Mesothelial cell of epicardium (in vitro differentiated cells): ENCODE measurements around the gene CRTC2. TPM values are rescaled to one million over a fixed set of nuclear protein-coding genes. Genes with fewer than 3 reads are reported as not detected.
A peak's percentile ranks its signal among the peaks of the same experiment; 100 is the strongest.

Experiments
- DNase-seq, 2 experiments: peaks; one replicate each; pipeline ENCODE4 v3.0.0; 2021; ENCODE audit warnings: low spot score in 2 of 2; ENCODE audit not compliant: unreplicated experiment in 2 of 2
- H3K27ac Mint-ChIP-seq: 2 replicates; pipeline ENCODE4 v1.8.0; 2021; ENCODE audit warnings: mixed read lengths
- H3K27me3 Mint-ChIP-seq: 2 replicates; pipeline ENCODE4 v1.8.0; 2021; ENCODE audit warnings: low read depth, mixed read lengths
- H3K36me3 Mint-ChIP-seq: 2 replicates; pipeline ENCODE4 v1.8.0; 2021; ENCODE audit warnings: mixed read lengths
- H3K4me1 Mint-ChIP-seq: 2 replicates; pipeline ENCODE4 v1.8.0; 2021; ENCODE audit warnings: mixed read lengths
- H3K4me3 Mint-ChIP-seq: 2 replicates; pipeline ENCODE4 v1.8.0; 2021; ENCODE audit warnings: mild to moderate bottlenecking, moderate library complexity, mixed read lengths
- H3K9me3 Mint-ChIP-seq: 2 replicates; pipeline ENCODE4 v1.8.0; 2021; ENCODE audit warnings: mixed read lengths
- CTCF ChIP-seq: fragments of 200-600 bp; sonication (generic); IDR thresholded peaks from one replicate; pipeline ENCODE4 v1.5.0; 2021; ENCODE audit warnings: antibody characterized with exemption; ENCODE audit not compliant: unreplicated experiment
- total RNA-seq: library from RNA; stranded (reverse); gene quantifications from 3 replicates; pipeline ENCODE4 v1.2.1, GENCODE V29; 2021

The CRTC2 gene
- total RNA-seq, 1 donor from 2014 or later = 47.1 TPM

GRCh38 chr1:153951183-153951582, 7.2 kb downstream of the CRTC2 start:
- DNase-seq = no peak
- Mint-ChIP-seq H3K36me3 (peaks cover 8% of the 10 kb centered on the region), H3K27ac (no peak overlapping the region), H3K9me3 (no peaks in the 10 kb centered on the region), H3K27me3 (no peaks in the 10 kb centered on the region), H3K4me3 (no peak overlapping the region), H3K4me1 (no peaks in the 10 kb centered on the region)
- TF ChIP-seq CTCF = no peak

GRCh38 chr1:153946622-153947241, 11.7 kb downstream of the CRTC2 start, which contains the start of gene DENND4B:
DENND4B (minus strand) TSS chr1:153946718; CDS start chr1:153944374, 2,344 bp downstream.
- peak within 1 kb of the TSS; percentile 39 for H3K27ac Mint-ChIP-seq
- H3K4me1 Mint-ChIP-seq = peaks cover 13% of the 10 kb centered on the region
- DNase-seq = peak; percentile 55 to 79
- no peaks in the 10 kb centered on the region for H3K9me3 Mint-ChIP-seq
- H3K4me3 Mint-ChIP-seq = peak within 1 kb of the TSS; percentile 78
- H3K36me3 Mint-ChIP-seq = peaks cover 8% of the 10 kb centered on the region
- H3K27me3 Mint-ChIP-seq = no peaks in the 10 kb centered on the region
- TF ChIP-seq CTCF = peak; percentile 90

GRCh38 chr1:153945795-153946621, 12.4 kb downstream of the CRTC2 start:
- DNase-seq = peak in 1 of 2 experiments; percentile 66
- H3K27ac Mint-ChIP-seq = peak overlapping the region; percentile 39

GRCh38 chr1:153945131-153945794, 13.1 kb downstream of the CRTC2 start:
- DNase-seq = no peak
- H3K27me3 Mint-ChIP-seq = no peaks in the 10 kb centered on the region
- H3K36me3 Mint-ChIP-seq = peaks cover 5% of the 10 kb centered on the region
- no peak for TF ChIP-seq CTCF
- no peaks in the 10 kb centered on the region for H3K9me3 Mint-ChIP-seq
- peak overlapping the region; percentile 39 for H3K27ac Mint-ChIP-seq
- H3K4me1 Mint-ChIP-seq = peaks cover 13% of the 10 kb centered on the region
- H3K4me3 Mint-ChIP-seq = peak overlapping the region; percentile 78

More at GRCh38 chr1:153945795-153946621, 12.4 kb downstream of the CRTC2 start:
- peaks cover 13% of the 10 kb centered on the region for H3K4me1 Mint-ChIP-seq
- no peak for TF ChIP-seq CTCF
- peak overlapping the region; percentile 78 for H3K4me3 Mint-ChIP-seq
- no peaks in the 10 kb centered on the region for H3K9me3 Mint-ChIP-seq
- peaks cover 8% of the 10 kb centered on the region for H3K36me3 Mint-ChIP-seq
- H3K27me3 Mint-ChIP-seq = no peaks in the 10 kb centered on the region

GRCh38 chr1:153944827-153945117, 13.6 kb downstream of the CRTC2 start:
- no peaks in the 10 kb centered on the region for H3K27me3 Mint-ChIP-seq
- peaks cover 7% of the 10 kb centered on the region for H3K36me3 Mint-ChIP-seq

More at GRCh38 chr1:153944827-153945117, 13.6 kb downstream of the CRTC2 start:
- H3K9me3 Mint-ChIP-seq = no peaks in the 10 kb centered on the region
- no peak for DNase-seq
- peak overlapping the region; percentile 78 for H3K4me3 Mint-ChIP-seq
- TF ChIP-seq CTCF = no peak
- H3K4me1 Mint-ChIP-seq = peaks cover 13% of the 10 kb centered on the region
- H3K27ac Mint-ChIP-seq = no peak overlapping the region
